GM18951 (cell line): ENCODE data around the gene CAGE1.

Experiments used
- POLR2A ChIP-seq: IDR thresholded peaks from 4 replicates; pipeline ENCODE4 v1.6.1; 2011; ENCODE audit warnings: mild to moderate bottlenecking; ENCODE audit not compliant: insufficient read length, insufficient read depth; ENCODE audit errors: extremely low read depth
- in situ Hi-C: fragments of 300-500 bp; cut with MboI; formaldehyde crosslinking; loops from one replicate; pipeline ENCODE4 v1.12.0; 2022; ENCODE audit warnings: low sequenced_read_pairs, mixed read lengths, inconsistent platforms; ENCODE audit not compliant: unreplicated experiment

Gene CAGE1

GRCh38 chr6:7421066-7421465 is 31.5 kb upstream of the CAGE1 start:
- in situ Hi-C loops = no loop called here
- no peak for TF ChIP-seq POLR2A

GRCh38 chr6:7419065-7419464 is 29.5 kb upstream of the CAGE1 start:
- TF ChIP-seq POLR2A = no peak
- in situ Hi-C loops = no loop called here

- in situ Hi-C loops = no loop called here
- no peak for TF ChIP-seq POLR2A
Observed at GRCh38 chr6:7418238-7418905, 28.8 kb upstream of the CAGE1 start.

- in situ Hi-C loops = no loop called here
- TF ChIP-seq POLR2A = no peak
Observed at GRCh38 chr6:7417684-7418083, 28.1 kb upstream of the CAGE1 start.

GRCh38 chr6:7414811-7415210 is 25.3 kb upstream of the CAGE1 start:
- TF ChIP-seq POLR2A = no peak
- in situ Hi-C loops = no loop called here

- in situ Hi-C loops = no loop called here
- no peak for TF ChIP-seq POLR2A
Observed at GRCh38 chr6:7413151-7413823, 23.7 kb upstream of the CAGE1 start.

- in situ Hi-C loops = no loop called here
- no peak for TF ChIP-seq POLR2A
Observed at GRCh38 chr6:7411328-7411727, 21.8 kb upstream of the CAGE1 start.

- no peak for TF ChIP-seq POLR2A
- in situ Hi-C loops = no loop called here
Observed at GRCh38 chr6:7410851-7411250, 21.3 kb upstream of the CAGE1 start.

GRCh38 chr6:7409740-7410139 is 20.2 kb upstream of the CAGE1 start:
- in situ Hi-C loops = no loop called here
- TF ChIP-seq POLR2A = no peak

GRCh38 chr6:7406743-7407142 is 17.2 kb upstream of the CAGE1 start:
- no peak for TF ChIP-seq POLR2A
- in situ Hi-C loops = no loop called here

- in situ Hi-C loops = no loop called here
Observed at GRCh38 chr6:7404546-7404945, 15.0 kb upstream of the CAGE1 start.

GRCh38 chr6:7402716-7403115 is 13.2 kb upstream of the CAGE1 start:
- no peak for TF ChIP-seq POLR2A
- in situ Hi-C loops = no loop called here

More at GRCh38 chr6:7404546-7404945, 15.0 kb upstream of the CAGE1 start:
- TF ChIP-seq POLR2A = no peak

- TF ChIP-seq POLR2A = no peak
Observed at GRCh38 chr6:7401075-7401474, 11.5 kb upstream of the CAGE1 start.

GRCh38 chr6:7392402-7392801 is 2.9 kb upstream of the CAGE1 start:
- in situ Hi-C loops = no loop called here
- no peak for TF ChIP-seq POLR2A

More at GRCh38 chr6:7401075-7401474, 11.5 kb upstream of the CAGE1 start:
- in situ Hi-C loops = no loop called here

- in situ Hi-C loops = no loop called here
- TF ChIP-seq POLR2A = no peak
Observed at GRCh38 chr6:7391151-7391550, 1.6 kb upstream of the CAGE1 start.
